ENCODE data around the gene PLXNC1.

- no peak for TF ChIP-seq CTCF (conservative IDR thresholded peaks at IDR 0.05; ENCODE audit: low read depth, low read length)
- TF ChIP-seq EZH2 (IDR thresholded peaks at IDR 0.05; ENCODE audit: borderline replicate concordance, low read depth, low read length, poor library complexity, severe bottlenecking) = no peak
Observed at GRCh38 chr12:94260017-94260416, 111.6 kb downstream of the PLXNC1 start.
